ENCODE data around the gene LRRC3.
"Not testable (repeated sequence)": the region's sequence is repeated elsewhere in the genome, so short reads cannot be mapped to it uniquely, and the experiment has no call there.

LRRC3 gene

GRCh38 chr21:44495611-44496563 is 40.6 kb downstream of the LRRC3 start:
- no peak for DNase-seq (ENCODE audit: low spot score)
- no peak for FAIRE-seq

DNA sequence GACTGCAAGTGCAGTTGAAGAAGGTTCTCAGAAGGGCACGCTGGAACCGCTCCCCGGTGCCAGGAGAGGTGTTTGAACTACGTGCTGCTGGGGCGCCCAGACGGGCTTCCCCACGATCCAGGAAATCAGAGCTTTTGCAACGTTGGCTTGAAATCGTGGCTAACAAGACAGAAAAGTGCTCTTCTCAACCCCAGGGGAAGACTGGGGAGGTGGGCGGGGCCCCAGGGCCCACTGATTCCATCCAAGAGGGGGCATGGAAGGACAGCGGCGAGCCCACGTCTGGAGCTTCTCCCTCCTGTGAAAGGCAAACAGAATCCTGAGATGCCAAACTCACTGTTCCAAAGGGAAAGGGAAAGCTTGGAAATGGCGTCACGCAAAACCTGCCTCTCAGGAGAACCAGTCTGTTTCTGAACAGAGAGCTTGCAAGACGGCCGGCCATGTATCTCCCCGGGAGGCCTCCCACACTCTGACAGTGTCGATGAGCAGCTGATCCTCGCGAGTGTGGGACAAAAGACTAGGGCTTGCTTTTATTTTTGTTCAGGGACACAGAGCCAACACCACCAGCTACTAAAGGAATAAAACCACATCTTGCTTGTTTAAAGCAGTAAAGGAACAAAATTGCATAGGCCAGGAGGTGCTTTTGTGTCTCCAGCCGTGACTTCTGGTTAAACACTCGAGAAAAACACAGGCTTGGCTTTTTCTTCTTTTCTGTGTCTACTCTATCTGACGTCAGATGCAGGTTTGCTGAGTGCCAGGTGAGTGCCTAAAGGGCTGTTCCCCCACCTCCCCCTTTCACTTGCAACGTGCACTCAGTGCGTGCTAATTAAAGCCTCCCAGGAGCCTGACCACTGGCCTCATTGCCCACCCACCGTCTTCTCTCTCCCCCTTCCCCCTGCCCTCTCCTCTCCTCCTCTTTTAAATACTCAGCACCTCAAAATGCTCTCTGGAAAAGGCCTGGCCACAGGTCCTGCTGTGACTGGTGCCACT is 41.5 kb downstream of the LRRC3 start:
- no peak for DNase-seq (ENCODE audit: low spot score)
- FAIRE-seq: no peak

- DNase-seq (ENCODE audit: low spot score): no peak
- no peak for FAIRE-seq
Measured at GRCh38 chr21:44497703-44498126, 42.4 kb downstream of the LRRC3 start.

DNA sequence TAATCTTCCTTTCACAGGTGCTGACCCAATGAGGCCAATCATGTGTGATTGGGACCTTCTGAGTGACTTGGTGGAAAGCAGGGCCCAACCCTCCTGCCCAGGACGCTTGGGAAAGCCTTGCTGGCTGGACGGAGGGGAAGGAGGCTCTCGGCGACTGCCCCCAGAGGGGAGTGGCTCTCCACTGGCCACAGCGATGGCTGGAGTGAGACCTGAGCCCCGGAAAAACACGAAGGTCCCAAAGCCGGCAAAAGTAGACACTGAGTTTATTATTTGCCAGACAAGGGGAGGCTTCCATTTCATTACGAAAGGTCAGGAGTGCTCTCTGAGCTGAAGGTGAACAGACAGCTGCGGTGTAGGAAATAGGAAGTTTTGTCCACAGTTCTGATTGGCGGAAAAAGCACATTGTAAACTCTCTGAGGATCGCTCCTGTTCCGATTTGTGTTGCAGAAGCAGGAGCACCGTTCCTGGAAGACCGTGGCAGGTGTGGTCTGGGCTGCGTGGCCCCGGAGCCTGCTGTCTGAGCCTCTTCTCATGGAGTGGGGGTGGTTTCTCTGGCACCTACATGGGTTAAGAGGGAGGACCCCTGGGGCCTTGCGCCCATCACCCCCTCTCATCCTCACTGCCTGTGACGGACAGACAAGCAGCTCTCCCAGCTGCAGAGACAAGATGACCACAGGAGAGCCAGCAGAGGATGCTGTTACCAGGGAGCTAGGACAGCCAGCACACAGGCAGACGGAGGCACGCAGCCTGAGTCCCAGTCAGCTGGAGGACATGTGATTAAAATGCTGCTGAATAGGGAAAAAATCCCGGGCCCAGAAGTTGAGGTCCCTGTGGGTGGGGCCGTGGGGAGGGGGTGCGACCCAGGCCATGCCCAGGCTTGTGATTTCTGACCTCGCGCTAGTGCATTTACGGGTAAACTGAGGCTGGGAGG is 43.2 kb downstream of the LRRC3 start:
- FAIRE-seq (no peak), DNase-seq (ENCODE audit: low spot score) (no peak)

- FAIRE-seq: no peak
Measured at GRCh38 chr21:44499211-44499560, 43.9 kb downstream of the LRRC3 start.

DNA sequence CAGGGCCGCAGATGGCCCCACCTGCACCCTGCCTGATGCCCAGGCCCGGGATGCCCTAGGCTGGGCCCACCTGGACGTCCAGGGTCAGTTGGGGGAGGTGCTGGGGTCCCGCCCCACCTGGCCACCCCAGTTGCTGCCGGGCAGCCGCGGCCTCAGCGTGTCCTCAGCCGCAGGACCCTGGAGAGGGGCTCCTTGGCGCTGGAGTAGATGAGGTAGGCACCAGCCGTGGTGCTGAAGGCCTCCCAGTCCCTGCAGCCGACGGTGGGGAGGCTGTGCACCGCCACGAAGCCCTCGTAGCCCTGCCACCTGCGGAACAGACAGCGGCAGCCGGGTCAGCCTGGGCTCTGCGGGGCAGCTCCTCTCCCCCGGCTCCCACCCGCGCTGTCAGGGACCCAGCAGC is 44.3 kb downstream of the LRRC3 start:
- DNase-seq (ENCODE audit: low spot score) (no peak), FAIRE-seq (no peak)

More at GRCh38 chr21:44499211-44499560, 43.9 kb downstream of the LRRC3 start:
- DNase-seq (ENCODE audit: low spot score): no peak

DNA sequence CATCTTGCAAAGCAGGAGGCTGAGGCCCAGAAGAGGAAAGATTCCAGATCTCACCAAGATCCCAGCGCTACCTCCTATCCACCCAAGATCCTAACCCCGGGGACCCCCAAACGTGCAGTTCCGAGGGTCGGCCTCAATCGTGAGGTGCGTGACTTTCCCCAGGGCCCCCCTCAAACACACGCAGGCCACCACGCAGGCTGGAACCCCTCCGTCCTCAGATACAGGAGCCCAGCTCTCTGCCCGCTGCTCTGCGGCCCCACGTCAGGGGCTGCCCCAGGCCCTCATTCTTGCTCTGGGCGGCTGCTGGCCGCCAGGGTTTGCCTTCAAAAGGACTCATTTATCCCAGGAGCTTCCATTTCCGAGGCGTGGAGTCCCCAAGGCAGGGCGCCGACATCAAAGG is 44.8 kb downstream of the LRRC3 start:
- FAIRE-seq (no peak), DNase-seq (ENCODE audit: low spot score) (no peak)

GRCh38 chr21:44502171-44502958 is 47.1 kb downstream of the LRRC3 start:
- no peak for DNase-seq (ENCODE audit: low spot score)
- no peak for FAIRE-seq

GRCh38 chr21:44503006-44503889 is 47.9 kb downstream of the LRRC3 start:
- not testable (repeated sequence) for DNase-seq (ENCODE audit: low spot score); FAIRE-seq

DNA sequence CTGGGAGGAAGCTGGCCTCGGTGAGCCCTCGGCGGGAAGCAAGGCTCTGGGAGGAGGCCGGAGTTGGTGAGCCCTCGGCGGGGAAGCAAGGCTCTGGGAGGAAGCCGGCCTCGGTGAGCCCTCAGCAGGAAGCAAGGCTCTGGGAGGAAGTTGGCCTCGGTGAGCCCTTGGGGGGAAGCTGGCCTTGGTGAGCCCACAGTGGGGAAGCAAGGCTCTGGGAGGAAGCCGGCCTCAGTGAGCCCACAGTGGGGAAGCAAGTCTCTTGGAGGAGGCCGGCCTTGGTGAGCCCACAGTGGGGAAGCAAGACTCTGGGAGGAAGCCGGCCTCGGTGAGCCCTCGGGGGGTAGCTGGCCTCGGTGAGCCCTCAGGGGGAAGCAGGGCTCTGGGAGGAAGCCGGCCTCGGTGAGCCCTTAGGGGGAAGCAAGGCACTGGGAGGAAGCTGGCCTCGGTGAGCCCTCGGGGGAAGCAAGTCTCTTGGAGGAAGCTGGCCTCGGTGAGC is 48.6 kb downstream of the LRRC3 start:
- no peak for FAIRE-seq
- DNase-seq (ENCODE audit: low spot score): no peak

GRCh38 chr21:44505673-44506278 is 50.5 kb downstream of the LRRC3 start:
- FAIRE-seq: no peak

DNA sequence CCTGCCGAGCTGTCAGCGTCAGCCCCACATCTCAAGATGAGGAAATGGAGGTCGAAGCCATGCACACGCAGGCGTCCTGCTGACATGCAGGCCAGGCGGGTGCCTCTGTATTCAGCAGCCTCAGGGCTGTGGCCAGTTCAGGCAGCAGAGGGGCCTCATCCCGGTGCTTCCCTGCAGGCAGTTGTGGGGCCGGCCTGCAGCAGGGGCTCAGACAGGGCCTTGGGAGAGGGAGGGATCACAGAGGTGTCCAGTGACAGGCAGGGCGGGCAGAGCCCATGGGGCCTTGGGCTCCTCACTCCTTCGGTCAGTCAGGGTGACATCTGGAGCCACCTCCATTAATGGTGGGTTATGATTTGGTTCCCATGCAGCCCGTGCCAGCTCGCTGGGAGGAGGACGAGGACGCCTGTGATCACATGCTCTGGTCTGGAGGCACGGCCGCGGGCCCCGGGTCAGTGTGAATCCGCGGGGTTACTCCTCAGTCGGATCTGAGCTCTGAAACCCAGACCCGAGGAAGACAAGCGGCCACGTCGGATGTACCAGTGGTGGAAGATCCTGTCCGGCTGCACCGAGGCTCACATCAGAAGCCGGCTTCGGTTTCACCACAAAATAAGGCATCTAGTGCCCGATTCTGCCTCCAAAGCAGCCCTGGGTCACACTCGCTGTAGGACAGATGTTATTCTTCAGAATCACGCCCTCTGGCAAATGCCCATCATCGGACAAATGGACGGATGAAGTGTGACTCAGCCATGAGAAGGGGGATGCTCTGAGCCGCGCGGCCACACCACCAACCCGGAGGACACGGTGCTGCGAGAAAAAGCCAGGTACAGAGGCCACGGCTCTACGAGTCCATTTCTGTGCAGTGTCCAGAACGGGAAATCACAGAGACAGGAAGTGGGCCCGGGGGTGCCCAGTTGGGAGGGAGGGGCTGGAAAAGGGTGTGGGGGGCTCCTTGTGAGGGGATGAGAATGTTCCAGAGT is 51.3 kb downstream of the LRRC3 start:
- FAIRE-seq: no peak
- no peak for DNase-seq (ENCODE audit: low spot score)

More at GRCh38 chr21:44505673-44506278, 50.5 kb downstream of the LRRC3 start:
- DNase-seq (ENCODE audit: low spot score): no peak

DNA sequence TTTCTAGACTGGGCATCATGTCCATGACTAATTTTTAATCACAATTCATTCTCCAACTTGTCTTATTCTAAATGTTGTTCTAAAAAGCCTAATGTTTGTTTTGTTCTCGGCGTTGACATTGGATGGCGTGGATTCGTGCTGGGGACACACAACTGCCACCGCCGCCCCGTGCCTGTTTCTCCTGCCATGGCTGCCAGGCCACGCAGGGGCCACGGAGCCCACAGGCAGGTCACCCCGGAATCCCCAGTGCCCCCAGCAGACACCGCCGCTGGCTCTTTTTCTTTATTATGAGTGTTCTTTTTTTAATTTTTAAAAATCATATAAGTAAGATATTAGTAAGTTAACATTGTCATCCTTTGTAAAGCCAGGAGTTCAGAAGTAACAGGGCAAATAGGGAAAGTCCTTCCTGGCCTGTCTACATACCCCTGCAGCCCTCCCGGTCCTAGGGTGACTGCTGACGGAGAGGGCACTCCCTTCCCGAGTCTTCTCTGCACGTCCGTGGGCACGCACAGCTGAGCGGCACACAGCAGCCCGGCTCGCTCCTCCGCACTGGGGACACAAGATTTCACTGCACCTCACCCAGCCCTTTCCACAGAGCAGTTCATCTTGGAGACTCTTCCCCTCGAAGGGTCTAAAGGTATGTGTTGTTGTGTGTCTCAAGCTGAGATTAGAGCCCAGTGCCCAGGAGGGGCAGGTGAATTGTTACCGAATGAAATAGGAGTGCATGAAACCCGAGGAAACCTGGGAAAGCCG is 52.5 kb downstream of the LRRC3 start:
- DNase-seq (ENCODE audit: low spot score): no peak
- no peak for FAIRE-seq

DNA sequence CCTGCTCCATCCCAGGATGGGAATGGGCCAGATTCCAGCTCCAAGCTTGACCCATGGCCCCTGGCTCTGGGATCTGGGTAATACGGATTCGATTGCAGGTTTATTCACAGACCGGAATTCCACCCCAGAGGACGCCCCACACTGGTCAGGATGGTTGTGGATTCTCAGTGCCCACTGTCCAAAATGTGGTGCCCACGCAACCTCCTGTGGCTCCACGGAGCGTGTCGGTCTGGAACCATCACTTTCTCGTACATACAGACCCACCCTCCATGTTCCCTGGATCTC is 53.1 kb downstream of the LRRC3 start:
- DNase-seq (ENCODE audit: low spot score) (no peak), FAIRE-seq (no peak)

GRCh38 chr21:44508711-44509445 is 53.6 kb downstream of the LRRC3 start:
- no peak for FAIRE-seq
- DNase-seq (ENCODE audit: low spot score): no peak

DNA sequence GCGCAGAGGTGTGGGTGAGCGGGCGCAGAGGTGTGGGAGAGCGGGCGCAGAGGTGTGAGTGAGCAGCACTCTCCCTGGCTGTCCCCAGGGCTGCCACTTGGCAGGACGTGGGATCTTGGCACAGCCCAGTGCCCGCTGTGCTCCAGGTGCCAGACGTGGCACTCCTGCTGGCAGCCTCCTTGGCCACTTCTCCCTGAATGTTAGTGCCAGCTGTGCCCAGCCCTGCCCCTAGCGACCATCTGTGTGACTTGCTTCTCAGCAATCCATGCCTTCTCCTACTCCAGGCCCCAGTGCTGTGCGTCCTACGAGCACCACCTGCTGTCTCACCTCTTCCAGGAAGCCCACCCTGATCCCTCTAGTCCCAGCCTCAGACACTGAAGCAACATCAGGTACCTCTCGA is 54.2 kb downstream of the LRRC3 start:
- no peak for FAIRE-seq
- no peak for DNase-seq (ENCODE audit: low spot score)

Measured in urothelium cell line (cell line).